GM21515 (cell line): ENCODE data around the gene ABHD16B.

Source experiments
- ATAC-seq: cut with Tn5 transposase; IDR thresholded peaks from one replicate; pipeline ENCODE4 v1.9.1; 2021; ENCODE audit not compliant: unreplicated experiment

ABHD16B gene

GRCh38 chr20:63861365-63861934, at the start of gene ABHD16B:
TSS of gene ABHD16B (plus strand) at chr20:63861498. CDS start at chr20:63861541, 43 bp downstream.
- ATAC-seq: no peak

GRCh38 chr20:63814891-63815614, 46.2 kb upstream of the ABHD16B start:
- no peak for ATAC-seq

GRCh38 chr20:63815615-63816253, 45.6 kb upstream of the ABHD16B start:
- no peak for ATAC-seq

- no peak for ATAC-seq
Observed at GRCh38 chr20:63819224-63819921, 41.9 kb upstream of the ABHD16B start.

GRCh38 chr20:63821811-63822210, 39.5 kb upstream of the ABHD16B start:
- ATAC-seq: no peak

- no peak for ATAC-seq
Observed at GRCh38 chr20:63822276-63822696, 39.0 kb upstream of the ABHD16B start.

GRCh38 chr20:63823691-63824311, 37.5 kb upstream of the ABHD16B start:
- ATAC-seq: no peak

- ATAC-seq: no peak
Observed at GRCh38 chr20:63825331-63826118, 35.8 kb upstream of the ABHD16B start.

GRCh38 chr20:63826753-63827152, 34.5 kb upstream of the ABHD16B start:
- no peak for ATAC-seq

- no peak for ATAC-seq
Observed at GRCh38 chr20:63828124-63828523, 33.2 kb upstream of the ABHD16B start.

GRCh38 chr20:63828545-63828944, 32.8 kb upstream of the ABHD16B start:
- ATAC-seq: no peak

- ATAC-seq: no peak
Observed at GRCh38 chr20:63828951-63829350, 32.3 kb upstream of the ABHD16B start.

GRCh38 chr20:63829603-63829944, 31.7 kb upstream of the ABHD16B start:
- no peak for ATAC-seq

GRCh38 chr20:63829945-63830835, 31.1 kb upstream of the ABHD16B start:
- ATAC-seq: no peak

- no peak for ATAC-seq
Observed at GRCh38 chr20:63830841-63831588, 30.3 kb upstream of the ABHD16B start, which contains the start of gene ZBTB46. TSS of gene ZBTB46 (minus strand) at chr20:63831264. CDS start at chr20:63790757, 40,507 bp downstream.

GRCh38 chr20:63831646-63831992, 29.7 kb upstream of the ABHD16B start:
- ATAC-seq: no peak

- no peak for ATAC-seq
Observed at GRCh38 chr20:63831993-63832686, 29.2 kb upstream of the ABHD16B start.
